HepG2 (cell line): ENCODE data around the gene RGS2. TPM values are rescaled to one million over a fixed set of nuclear protein-coding genes. Genes with fewer than 3 reads are reported as not detected.
A peak's percentile ranks its signal among the peaks of the same experiment; 100 is the strongest.

Experiments
- ERF ChIP-seq: IDR thresholded peaks from 2 replicates; pipeline ENCODE4 v1.6.1; 2018; ENCODE audit warnings: missing biosample characterization, missing genetic modification reagents
- HMGA1 ChIP-seq: sonication (generic); formaldehyde crosslinking; conservative IDR thresholded peaks from 2 replicates; pipeline ENCODE4 v1.4.0; 2020; ENCODE audit warnings: missing genetic modification reagents
- KLF12 ChIP-seq: sonication (generic); formaldehyde crosslinking; IDR thresholded peaks from 2 replicates; pipeline ENCODE4 v1.4.0; 2020; ENCODE audit warnings: missing genetic modification reagents, borderline replicate concordance
- MIXL1 ChIP-seq: IDR thresholded peaks from 2 replicates; pipeline ENCODE4 v1.6.1; 2016
- SATB2 ChIP-seq: sonication (generic); formaldehyde crosslinking; IDR thresholded peaks from 2 replicates; pipeline ENCODE4 v1.5.0; 2020; ENCODE audit warnings: missing genetic modification reagents
- ZBTB21 ChIP-seq: sonication (generic); formaldehyde crosslinking; IDR thresholded peaks from 2 replicates; pipeline ENCODE4 v1.4.0; 2020; ENCODE audit warnings: missing genetic modification reagents
- ZNF121 ChIP-seq: sonication (generic); formaldehyde crosslinking; IDR thresholded peaks from 2 replicates; pipeline ENCODE4 v1.5.0; 2020; ENCODE audit warnings: mild to moderate bottlenecking, missing genetic modification reagents
- ZNF124 ChIP-seq: sonication (generic); formaldehyde crosslinking; IDR thresholded peaks from 2 replicates; pipeline ENCODE4 v1.4.0; 2020; ENCODE audit warnings: missing genetic modification reagents
- ZNF143 ChIP-seq: sonication (generic); formaldehyde crosslinking; IDR thresholded peaks from 2 replicates; pipeline ENCODE4 v1.4.0; 2020; ENCODE audit warnings: missing genetic modification reagents
- ZNF160 ChIP-seq: sonication (generic); formaldehyde crosslinking; IDR thresholded peaks from 2 replicates; pipeline ENCODE4 v1.8.0; 2022; ENCODE audit warnings: mild to moderate bottlenecking, inconsistent platforms, missing genetic modification reagents
- ZNF251 ChIP-seq: sonication (generic); formaldehyde crosslinking; IDR thresholded peaks from 2 replicates; pipeline ENCODE4 v1.9.0; 2021; ENCODE audit warnings: mild to moderate bottlenecking, missing genetic modification reagents
- ZNF274 ChIP-seq: sonication (generic); formaldehyde crosslinking; IDR thresholded peaks from 2 replicates; pipeline ENCODE4 v1.5.1; 2020; ENCODE audit warnings: mild to moderate bottlenecking, missing genetic modification reagents
- ZNF709 ChIP-seq: sonication (generic); formaldehyde crosslinking; IDR thresholded peaks from 2 replicates; pipeline ENCODE4 v1.5.0; 2020; ENCODE audit warnings: mild to moderate bottlenecking, missing genetic modification reagents
- ZNF782 ChIP-seq: sonication (generic); formaldehyde crosslinking; IDR thresholded peaks from 2 replicates; pipeline ENCODE4 v1.4.0; 2020; ENCODE audit warnings: missing genetic modification reagents, mild to moderate bottlenecking, borderline replicate concordance
- ZNF839 ChIP-seq: sonication (generic); formaldehyde crosslinking; IDR thresholded peaks from 2 replicates; pipeline ENCODE4 v1.4.0; 2020; ENCODE audit warnings: missing genetic modification reagents, mild to moderate bottlenecking, borderline replicate concordance
- ZNF879 ChIP-seq: sonication (generic); formaldehyde crosslinking; IDR thresholded peaks from 2 replicates; pipeline ENCODE4 v1.8.1; 2023; ENCODE audit warnings: missing genetic modification reagents
- polyA plus RNA-seq, 8 experiments: library from polyadenylated mRNA; depleted of rRNA in 3 of 8; stranded (reverse) in 7 of 8; unstranded in 1 of 8; fragments of >200 nt; fragmentation: Illumina TruSeq in 4 of 8; extraction: Trizol in 4 of 8; gene quantifications; 2 replicates each; pipeline versions ENCODE4 v1.2.1 to v1.2.3, GENCODE V29; 2011 to 2016; ENCODE audit warnings: low read depth in 4 of 8, missing spikeins in 1 of 8, mixed read lengths in 1 of 8; ENCODE audit not compliant: insufficient read depth in 1 of 8
- total RNA-seq, 5 experiments: library from RNA; depleted of rRNA; stranded (reverse); fragments of >200 nt; fragmentation: Illumina TruSeq; extraction: Trizol; gene quantifications; 2 replicates each; pipeline ENCODE4 v1.2.3, GENCODE V29; 2016; ENCODE audit warnings: low read depth in 1 of 5
- TF ChIP-seq, protein P1 (sequence below): sonication (generic); formaldehyde crosslinking; IDR thresholded peaks from 2 replicates; pipeline ENCODE4 v1.8.1; 2022; ENCODE audit warnings: mild to moderate bottlenecking, missing genetic modification reagents
- TF ChIP-seq, protein P2 (sequence below): sonication (generic); formaldehyde crosslinking; IDR thresholded peaks from 2 replicates; pipeline ENCODE4 v1.5.1; 2020; ENCODE audit warnings: missing genetic modification reagents, mild to moderate bottlenecking, borderline replicate concordance
- TF ChIP-seq, protein P3 (sequence below): sonication (generic); formaldehyde crosslinking; conservative IDR thresholded peaks from 2 replicates; pipeline ENCODE4 v1.8.0; 2022; ENCODE audit warnings: missing genetic modification reagents
- TF ChIP-seq, protein P4 (sequence below): sonication (generic); formaldehyde crosslinking; IDR thresholded peaks from 2 replicates; pipeline ENCODE4 v1.5.0; 2020; ENCODE audit warnings: missing genetic modification reagents
- TF ChIP-seq, protein P5 (sequence below): sonication (generic); formaldehyde crosslinking; IDR thresholded peaks from 2 replicates; pipeline ENCODE4 v1.4.0; 2020; ENCODE audit warnings: missing genetic modification reagents

The RGS2 gene
- total and polyA plus RNA-seq, 2 of the 13 experiments (the other 11 are each of a cell fraction or from before 2014, with no cell fraction given): 0.64 to 1.4 TPM

DNA sequence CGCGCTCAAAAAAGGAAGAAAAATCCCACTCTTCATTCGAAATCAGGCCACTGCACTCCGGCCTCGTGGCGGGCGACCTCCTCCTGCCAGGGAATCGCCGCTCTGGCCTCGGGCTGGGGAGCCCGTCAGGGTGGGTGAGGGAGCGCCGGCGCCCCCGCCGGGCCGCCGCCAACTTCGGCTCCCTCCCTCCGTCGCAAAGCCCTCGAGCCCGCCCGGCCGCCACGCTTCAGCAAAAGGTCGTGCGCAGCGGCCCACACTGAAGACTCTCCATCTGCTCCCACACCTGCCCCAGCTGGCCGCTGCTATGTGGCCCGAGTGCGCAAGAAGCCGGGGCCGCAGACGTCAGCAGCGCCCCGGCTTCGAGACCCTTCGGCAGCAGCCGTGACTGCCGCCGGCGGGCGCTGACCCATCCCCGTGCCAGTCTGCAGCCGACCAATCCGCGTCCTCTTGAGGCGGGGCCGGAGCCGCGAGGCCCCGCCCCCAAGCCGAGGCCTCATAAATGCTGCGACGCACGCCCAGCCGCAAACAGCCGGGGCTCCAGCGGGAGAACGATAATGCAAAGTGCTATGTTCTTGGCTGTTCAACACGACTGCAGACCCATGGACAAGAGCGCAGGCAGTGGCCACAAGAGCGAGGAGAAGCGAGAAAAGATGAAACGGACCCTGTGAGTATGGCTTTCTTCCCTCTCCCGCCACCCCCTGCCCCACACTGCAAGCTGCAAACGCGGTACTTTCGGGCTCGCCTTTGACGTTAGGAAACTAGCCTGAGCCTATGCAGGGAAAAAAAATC, at the start of gene RGS2 (continued):
- TF ChIP-seq, protein P1, sequence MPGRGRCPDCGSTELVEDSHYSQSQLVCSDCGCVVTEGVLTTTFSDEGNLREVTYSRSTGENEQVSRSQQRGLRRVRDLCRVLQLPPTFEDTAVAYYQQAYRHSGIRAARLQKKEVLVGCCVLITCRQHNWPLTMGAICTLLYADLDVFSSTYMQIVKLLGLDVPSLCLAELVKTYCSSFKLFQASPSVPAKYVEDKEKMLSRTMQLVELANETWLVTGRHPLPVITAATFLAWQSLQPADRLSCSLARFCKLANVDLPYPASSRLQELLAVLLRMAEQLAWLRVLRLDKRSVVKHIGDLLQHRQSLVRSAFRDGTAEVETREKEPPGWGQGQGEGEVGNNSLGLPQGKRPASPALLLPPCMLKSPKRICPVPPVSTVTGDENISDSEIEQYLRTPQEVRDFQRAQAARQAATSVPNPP (CRISPR knock-in tag): no peak; the same call in 1 of the 2 replicates
- TF ChIP-seq ZNF121 (CRISPR knock-in tag) (peak; percentile 50; the same call in 1 of the 2 replicates), MIXL1 (CRISPR knock-in tag) (no peak), HMGA1 (no peak), ZNF124 (CRISPR knock-in tag) (no peak), KLF12 (CRISPR knock-in tag) (peak; percentile 65), ZNF251 (CRISPR knock-in tag) (0 out of 2 replicates have a peak, but pooled peaks have one; percentile 88), ZNF839 (CRISPR knock-in tag) (no peak), SATB2 (CRISPR knock-in tag) (peak; percentile 84; the same call in 1 of the 2 replicates), ZNF782 (CRISPR knock-in tag) (peak; percentile 90; the same call in 1 of the 2 replicates), ZBTB21 (no peak), ZNF143 (no peak), ZNF274 (CRISPR knock-in tag) (peak; percentile 36; the same call in 1 of the 2 replicates), ZNF879 (CRISPR knock-in tag) (no peak), ZNF160 (CRISPR knock-in tag) (no peak), ERF (CRISPR knock-in tag) (peak; percentile 73), ZNF709 (CRISPR knock-in tag) (peak; percentile 88)
- TF ChIP-seq, protein P2, sequence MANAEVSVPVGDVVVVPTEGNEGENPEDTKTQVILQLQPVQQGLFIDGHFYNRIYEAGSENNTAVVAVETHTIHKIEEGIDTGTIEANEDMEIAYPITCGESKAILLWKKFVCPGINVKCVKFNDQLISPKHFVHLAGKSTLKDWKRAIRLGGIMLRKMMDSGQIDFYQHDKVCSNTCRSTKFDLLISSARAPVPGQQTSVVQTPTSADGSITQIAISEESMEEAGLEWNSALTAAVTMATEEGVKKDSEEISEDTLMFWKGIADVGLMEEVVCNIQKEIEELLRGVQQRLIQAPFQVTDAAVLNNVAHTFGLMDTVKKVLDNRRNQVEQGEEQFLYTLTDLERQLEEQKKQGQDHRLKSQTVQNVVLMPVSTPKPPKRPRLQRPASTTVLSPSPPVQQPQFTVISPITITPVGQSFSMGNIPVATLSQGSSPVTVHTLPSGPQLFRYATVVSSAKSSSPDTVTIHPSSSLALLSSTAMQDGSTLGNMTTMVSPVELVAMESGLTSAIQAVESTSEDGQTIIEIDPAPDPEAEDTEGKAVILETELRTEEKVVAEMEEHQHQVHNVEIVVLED (CRISPR knock-in tag): peak; percentile 55
- TF ChIP-seq, protein P3, sequence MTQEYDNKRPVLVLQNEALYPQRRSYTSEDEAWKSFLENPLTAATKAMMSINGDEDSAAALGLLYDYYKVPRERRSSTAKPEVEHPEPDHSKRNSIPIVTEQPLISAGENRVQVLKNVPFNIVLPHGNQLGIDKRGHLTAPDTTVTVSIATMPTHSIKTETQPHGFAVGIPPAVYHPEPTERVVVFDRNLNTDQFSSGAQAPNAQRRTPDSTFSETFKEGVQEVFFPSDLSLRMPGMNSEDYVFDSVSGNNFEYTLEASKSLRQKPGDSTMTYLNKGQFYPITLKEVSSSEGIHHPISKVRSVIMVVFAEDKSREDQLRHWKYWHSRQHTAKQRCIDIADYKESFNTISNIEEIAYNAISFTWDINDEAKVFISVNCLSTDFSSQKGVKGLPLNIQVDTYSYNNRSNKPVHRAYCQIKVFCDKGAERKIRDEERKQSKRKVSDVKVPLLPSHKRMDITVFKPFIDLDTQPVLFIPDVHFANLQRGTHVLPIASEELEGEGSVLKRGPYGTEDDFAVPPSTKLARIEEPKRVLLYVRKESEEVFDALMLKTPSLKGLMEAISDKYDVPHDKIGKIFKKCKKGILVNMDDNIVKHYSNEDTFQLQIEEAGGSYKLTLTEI (CRISPR knock-in tag): no peak
- TF ChIP-seq, protein P4, sequence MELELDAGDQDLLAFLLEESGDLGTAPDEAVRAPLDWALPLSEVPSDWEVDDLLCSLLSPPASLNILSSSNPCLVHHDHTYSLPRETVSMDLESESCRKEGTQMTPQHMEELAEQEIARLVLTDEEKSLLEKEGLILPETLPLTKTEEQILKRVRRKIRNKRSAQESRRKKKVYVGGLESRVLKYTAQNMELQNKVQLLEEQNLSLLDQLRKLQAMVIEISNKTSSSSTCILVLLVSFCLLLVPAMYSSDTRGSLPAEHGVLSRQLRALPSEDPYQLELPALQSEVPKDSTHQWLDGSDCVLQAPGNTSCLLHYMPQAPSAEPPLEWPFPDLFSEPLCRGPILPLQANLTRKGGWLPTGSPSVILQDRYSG: no peak
- TF ChIP-seq, protein P5, sequence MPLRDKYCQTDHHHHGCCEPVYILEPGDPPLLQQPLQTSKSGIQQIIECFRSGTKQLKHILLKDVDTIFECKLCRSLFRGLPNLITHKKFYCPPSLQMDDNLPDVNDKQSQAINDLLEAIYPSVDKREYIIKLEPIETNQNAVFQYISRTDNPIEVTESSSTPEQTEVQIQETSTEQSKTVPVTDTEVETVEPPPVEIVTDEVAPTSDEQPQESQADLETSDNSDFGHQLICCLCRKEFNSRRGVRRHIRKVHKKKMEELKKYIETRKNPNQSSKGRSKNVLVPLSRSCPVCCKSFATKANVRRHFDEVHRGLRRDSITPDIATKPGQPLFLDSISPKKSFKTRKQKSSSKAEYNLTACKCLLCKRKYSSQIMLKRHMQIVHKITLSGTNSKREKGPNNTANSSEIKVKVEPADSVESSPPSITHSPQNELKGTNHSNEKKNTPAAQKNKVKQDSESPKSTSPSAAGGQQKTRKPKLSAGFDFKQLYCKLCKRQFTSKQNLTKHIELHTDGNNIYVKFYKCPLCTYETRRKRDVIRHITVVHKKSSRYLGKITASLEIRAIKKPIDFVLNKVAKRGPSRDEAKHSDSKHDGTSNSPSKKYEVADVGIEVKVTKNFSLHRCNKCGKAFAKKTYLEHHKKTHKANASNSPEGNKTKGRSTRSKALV (CRISPR knock-in tag): peak; percentile 52
